Subcutaneous adipose tissue (tissue), 4 donors: ENCODE results near the gene EHBP1L1. TPM values are rescaled to one million over a fixed set of nuclear protein-coding genes. Genes with fewer than 3 reads are reported as not detected.

Experiments
- total RNA-seq, 4 donors: library from RNA; depleted of rRNA; stranded (reverse); fragments of >200 nt; gene quantifications; one replicate each; pipeline ENCODE4 v1.1.0, GENCODE V29; 2016
- TF ChIP-seq, protein P1 (sequence below): fragments of 450-650 bp; IDR thresholded peaks from one replicate; pipeline ENCODE4 v1.5.1; 2016; ENCODE audit warnings: low read depth, mild to moderate bottlenecking, control low read depth, antibody characterized with exemption, moderate library complexity

Gene EHBP1L1
- total RNA-seq, 4 donors from 2014 or later = 27.1 to 79.5 (median 45.7) TPM

DNA sequence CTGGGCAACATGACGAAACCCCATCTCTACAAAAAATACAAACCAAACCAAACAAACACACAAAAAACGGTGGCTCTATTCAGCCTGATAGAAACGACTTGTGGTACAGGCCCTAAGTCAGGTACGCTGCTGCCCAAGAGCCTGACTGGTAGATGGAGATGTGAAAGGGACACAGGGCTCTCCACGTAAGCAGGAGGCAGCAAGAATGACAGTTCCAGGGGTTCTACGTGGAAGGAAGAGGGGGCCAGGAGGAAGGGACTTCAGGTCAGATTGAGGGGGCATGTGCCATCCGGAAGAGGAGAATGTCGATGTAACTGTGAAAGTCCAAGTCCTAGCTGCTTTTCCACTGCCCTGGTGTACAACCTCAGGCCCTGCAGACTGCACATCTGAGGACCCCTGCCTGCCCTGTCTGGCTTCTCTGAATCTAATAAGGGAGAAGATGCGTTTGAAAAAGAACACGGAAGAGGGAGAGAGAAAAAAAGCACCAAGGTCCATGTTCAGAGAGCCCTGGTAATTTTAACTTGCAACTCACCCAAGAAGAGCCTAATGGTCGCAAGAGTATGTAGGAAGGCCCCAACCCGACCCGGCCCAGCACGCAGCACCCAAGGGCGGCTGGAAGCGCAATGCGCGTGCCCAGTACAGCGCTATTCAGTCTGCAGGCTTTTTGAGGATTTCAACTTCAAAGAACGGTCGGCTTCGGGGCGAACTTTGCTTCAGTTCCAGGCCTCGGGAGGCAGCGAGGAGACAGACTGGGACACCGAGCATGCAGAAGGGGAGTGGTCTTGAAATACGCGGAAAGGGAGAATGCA is 6.5 kb upstream of the EHBP1L1 start:
- TF ChIP-seq, protein P1, sequence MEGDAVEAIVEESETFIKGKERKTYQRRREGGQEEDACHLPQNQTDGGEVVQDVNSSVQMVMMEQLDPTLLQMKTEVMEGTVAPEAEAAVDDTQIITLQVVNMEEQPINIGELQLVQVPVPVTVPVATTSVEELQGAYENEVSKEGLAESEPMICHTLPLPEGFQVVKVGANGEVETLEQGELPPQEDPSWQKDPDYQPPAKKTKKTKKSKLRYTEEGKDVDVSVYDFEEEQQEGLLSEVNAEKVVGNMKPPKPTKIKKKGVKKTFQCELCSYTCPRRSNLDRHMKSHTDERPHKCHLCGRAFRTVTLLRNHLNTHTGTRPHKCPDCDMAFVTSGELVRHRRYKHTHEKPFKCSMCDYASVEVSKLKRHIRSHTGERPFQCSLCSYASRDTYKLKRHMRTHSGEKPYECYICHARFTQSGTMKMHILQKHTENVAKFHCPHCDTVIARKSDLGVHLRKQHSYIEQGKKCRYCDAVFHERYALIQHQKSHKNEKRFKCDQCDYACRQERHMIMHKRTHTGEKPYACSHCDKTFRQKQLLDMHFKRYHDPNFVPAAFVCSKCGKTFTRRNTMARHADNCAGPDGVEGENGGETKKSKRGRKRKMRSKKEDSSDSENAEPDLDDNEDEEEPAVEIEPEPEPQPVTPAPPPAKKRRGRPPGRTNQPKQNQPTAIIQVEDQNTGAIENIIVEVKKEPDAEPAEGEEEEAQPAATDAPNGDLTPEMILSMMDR = no peak

- TF ChIP-seq, protein P1 = no peak
These were observed 5.6 kb upstream of the EHBP1L1 start, which contains the start of gene ZNRD2 for GRCh38 chr11:65569973-65570918. Gene ZNRD2 (plus strand): TSS chr11:65570477. CDS start chr11:65570492, 15 bp downstream.

- TF ChIP-seq, protein P1 = no peak
These were observed 4.4 kb upstream of the EHBP1L1 start for GRCh38 chr11:65571420-65571819.

DNA sequence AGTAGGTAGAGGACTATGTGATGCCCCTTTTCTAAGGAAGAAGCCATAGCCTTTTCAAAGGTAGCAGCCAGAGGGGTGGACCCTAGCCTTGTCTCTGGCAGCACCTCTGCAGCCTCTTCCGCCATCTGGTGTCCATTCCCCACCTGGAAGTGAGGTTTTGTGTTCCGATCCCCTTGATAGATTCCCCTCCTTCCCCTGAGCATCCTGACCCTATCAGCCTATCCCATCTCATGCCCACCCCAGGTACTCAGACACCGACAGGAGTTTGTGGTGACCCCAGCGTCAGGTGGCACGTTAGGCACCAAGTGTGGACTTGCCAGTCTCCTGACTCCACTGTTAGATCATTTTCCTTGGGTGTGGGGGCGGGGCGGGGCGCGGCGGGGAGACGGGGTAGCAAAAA is 3.9 kb upstream of the EHBP1L1 start:
- TF ChIP-seq, protein P1 = no peak

DNA sequence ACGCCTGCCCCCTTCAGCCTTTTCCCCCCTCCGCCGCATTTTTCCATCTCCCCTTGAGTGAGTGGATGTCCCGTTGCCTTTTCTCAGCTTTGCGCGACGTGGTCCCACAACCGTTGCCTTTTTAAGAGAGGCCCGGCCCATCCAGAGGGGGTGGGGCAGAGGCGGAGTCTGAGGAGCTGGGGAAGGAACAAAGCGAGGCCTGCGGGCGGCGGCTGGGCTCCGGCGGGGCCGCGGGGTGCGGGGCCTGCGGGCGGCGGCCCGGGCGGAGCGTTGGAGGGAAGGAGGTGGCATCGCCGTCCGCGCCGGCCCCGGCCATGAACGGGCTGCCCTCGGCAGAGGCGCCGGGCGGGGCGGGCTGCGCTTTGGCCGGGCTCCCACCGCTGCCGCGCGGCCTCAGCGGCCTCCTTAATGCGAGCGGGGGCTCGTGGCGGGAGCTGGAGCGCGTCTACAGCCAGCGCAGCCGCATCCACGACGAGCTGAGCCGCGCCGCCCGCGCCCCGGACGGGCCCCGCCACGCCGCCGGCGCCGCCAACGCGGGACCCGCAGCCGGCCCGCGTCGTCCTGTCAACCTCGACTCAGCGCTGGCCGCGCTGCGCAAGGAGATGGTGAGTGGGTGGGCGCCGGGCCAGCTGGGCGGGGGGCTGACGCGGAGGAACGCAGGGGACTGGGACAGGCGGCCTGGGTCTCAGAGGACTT is 3.3 kb upstream of the EHBP1L1 start, which contains the start of gene FAM89B:
Gene FAM89B (plus strand): TSS at position 183 of the 696 bp plus-strand sequence. CDS start 132 bp downstream, at position 315.
- TF ChIP-seq, protein P1 = no peak

DNA sequence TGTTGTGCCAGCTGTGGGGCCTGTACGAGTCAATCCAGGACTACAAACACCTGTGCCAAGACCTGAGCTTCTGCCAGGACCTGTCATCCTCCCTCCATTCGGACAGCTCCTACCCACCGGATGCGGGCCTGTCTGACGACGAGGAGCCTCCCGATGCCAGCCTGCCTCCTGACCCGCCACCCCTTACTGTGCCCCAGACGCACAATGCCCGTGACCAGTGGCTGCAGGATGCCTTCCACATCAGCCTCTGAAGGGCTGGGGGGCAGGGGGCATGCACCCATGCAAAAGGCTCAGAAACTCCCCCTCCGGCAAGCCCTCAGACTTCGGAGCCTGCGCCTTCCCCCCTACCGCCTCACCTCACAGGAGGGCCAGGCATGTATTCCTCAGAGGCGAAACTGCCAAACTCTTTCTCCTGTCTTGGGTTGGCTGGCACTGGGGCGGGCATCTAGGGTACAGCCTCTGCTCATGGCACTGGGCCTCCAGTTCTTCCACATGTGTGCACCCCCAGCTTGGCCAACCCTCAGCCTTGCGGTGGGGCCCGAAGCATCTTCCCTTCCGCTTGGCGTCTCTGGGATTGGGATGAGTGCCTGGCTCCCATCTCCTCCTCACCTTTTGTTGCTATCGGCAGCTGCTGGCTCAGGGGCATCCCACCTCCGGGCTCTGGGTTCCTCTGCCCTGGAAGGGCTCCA is 2.3 kb upstream of the EHBP1L1 start:
- TF ChIP-seq, protein P1 = no peak
